22Rv1 (cell line): Measurements from ENCODE around the gene LRRC23.
A peak's percentile ranks its signal among the peaks of the same experiment; 100 is the strongest.

Experiments
- H3K27ac ChIP-seq: fragments of 450-650 bp; 2 replicates; pipeline ENCODE4 v1.5.1; 2017
- ZFX ChIP-seq: fragments of 450-650 bp; IDR thresholded peaks from 2 replicates; pipeline ENCODE4 v1.6.1; 2017; ENCODE audit warnings: antibody characterized with exemption, borderline replicate concordance
- TF ChIP-seq, protein P1 (sequence below): fragments of 450-650 bp; IDR thresholded peaks from 2 replicates; pipeline ENCODE4 v1.5.1; 2017; ENCODE audit warnings: mild to moderate bottlenecking

Gene LRRC23

DNA sequence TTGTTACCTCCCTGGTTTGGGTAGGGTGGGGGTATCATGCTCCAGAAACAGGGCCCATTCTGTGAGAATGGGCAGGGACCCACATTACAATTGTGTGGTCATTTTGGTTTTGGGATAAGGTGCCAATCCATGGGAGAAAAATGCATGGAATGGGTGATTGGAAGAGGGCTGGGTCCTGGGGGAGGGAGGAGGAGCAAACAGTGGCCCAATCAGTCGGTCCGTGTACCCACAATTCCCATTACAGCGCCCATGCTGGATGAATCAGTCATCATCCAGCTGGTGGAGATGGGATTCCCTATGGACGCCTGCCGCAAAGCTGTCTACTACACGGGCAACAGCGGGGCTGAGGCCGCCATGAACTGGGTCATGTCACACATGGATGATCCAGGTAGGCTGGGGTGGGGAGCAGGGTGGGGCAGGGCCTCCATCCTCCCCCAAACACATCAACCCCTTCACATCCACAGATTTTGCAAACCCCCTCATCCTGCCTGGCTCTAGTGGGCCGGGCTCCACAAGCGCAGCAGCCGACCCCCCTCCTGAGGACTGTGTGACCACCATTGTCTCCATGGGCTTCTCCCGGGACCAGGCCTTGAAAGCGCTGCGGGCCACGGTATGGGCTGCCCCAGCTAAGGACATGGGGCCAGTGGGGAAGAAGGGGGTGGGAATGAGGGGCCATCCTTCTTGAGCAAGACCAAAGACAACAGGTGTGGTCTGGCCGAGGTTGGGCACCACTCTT lies 40.9 kb upstream of the LRRC23 start:
- no peak for TF ChIP-seq ZFX
- TF ChIP-seq, protein P1, sequence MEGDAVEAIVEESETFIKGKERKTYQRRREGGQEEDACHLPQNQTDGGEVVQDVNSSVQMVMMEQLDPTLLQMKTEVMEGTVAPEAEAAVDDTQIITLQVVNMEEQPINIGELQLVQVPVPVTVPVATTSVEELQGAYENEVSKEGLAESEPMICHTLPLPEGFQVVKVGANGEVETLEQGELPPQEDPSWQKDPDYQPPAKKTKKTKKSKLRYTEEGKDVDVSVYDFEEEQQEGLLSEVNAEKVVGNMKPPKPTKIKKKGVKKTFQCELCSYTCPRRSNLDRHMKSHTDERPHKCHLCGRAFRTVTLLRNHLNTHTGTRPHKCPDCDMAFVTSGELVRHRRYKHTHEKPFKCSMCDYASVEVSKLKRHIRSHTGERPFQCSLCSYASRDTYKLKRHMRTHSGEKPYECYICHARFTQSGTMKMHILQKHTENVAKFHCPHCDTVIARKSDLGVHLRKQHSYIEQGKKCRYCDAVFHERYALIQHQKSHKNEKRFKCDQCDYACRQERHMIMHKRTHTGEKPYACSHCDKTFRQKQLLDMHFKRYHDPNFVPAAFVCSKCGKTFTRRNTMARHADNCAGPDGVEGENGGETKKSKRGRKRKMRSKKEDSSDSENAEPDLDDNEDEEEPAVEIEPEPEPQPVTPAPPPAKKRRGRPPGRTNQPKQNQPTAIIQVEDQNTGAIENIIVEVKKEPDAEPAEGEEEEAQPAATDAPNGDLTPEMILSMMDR, result no peak
- H3K27ac ChIP-seq, result 0 out of 2 replicates have a peak overlapping the region, but pooled peaks have one; percentile 4

- 0 out of 2 replicates have a peak overlapping the region, but pooled peaks have one; percentile 99 for H3K27ac ChIP-seq
Measured at GRCh38 chr12:6865307-6865706, 39.3 kb upstream of the LRRC23 start.

GRCh38 chr12:6866163-6866919 lies 38.3 kb upstream of the LRRC23 start:
- peak overlapping the region; percentile 99 for H3K27ac ChIP-seq
- TF ChIP-seq, protein P1, result no peak
- no peak for TF ChIP-seq ZFX

DNA sequence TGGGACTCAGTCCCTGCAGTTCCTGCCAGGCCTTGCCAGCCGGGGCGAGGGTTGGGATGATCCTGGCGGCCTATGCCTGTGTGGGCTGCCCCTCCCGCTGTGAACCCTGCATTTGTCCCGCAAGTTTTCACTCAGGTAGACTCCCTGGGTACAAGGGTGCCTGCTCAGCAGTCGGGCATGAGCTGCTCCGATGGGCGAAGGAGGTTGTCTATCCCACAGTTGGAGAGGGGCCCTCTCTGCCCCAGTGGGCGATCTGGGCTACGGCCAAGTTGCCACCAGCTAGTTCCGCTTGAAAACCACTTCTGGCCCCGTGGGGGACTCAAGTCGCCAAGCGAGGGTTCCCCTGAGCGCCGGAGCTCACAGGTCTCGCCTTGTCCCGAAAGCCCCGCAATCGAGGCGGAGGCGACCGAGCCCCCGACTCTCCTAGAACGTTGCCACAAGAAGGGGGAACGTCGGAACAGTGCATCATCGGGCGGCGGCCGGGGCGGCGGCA lies 37.7 kb upstream of the LRRC23 start:
- no peak for TF ChIP-seq ZFX
- peak overlapping the region; percentile 99 for H3K27ac ChIP-seq

DNA sequence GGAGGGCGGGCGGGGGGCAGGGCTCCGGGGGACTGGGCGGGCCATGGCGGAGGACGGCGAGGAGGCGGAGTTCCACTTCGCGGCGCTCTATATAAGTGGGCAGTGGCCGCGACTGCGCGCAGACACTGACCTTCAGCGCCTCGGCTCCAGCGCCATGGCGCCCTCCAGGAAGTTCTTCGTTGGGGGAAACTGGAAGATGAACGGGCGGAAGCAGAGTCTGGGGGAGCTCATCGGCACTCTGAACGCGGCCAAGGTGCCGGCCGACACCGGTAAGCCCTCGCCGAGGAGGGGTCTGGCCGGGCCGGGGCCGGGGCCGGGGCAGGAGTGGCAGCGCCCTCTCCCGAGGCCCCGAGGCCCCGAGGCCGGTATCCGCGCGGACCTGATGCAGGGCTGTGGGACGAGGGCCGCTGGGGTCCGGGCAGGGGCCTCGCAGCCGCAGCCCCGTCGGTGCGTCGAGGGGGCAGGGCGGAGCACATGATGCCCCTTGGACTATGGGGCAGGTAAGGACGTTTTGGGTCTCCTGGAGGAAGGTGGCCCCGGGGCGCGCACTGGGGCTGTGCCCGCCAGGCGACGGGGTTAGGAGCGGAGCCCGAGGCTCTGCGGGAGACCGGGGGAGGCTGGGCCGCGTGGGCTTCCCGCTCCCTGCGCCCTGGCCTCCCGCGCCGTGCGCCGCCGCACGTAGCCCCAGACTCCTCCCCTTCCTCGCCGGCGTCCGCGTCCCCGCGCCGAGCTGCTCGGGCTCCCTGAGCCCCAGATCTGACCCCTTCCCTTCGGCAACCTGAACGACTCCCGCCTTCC lies 37.0 kb upstream of the LRRC23 start, which contains the start of gene TPI1:
TSS of gene TPI1 (plus strand) at position 119 of the 798 bp plus-strand sequence. CDS start at position 155, 36 bp downstream.
- H3K27ac ChIP-seq, result peak within 1 kb of the TSS; percentile 99
- no peak for TF ChIP-seq ZFX
- TF ChIP-seq, protein P1, result peak; percentile 19; the same call in 1 of the 2 replicates

GRCh38 chr12:6868211-6869048 lies 36.2 kb upstream of the LRRC23 start:
- H3K27ac ChIP-seq, result peak overlapping the region; percentile 99
- TF ChIP-seq, protein P1, result no peak
- TF ChIP-seq ZFX, result no peak

- H3K27ac ChIP-seq, result peak overlapping the region; percentile 99
- TF ChIP-seq, protein P1, result peak; percentile 98
- TF ChIP-seq ZFX, result no peak
Measured at GRCh38 chr12:6869049-6870021, 35.3 kb upstream of the LRRC23 start.

DNA sequence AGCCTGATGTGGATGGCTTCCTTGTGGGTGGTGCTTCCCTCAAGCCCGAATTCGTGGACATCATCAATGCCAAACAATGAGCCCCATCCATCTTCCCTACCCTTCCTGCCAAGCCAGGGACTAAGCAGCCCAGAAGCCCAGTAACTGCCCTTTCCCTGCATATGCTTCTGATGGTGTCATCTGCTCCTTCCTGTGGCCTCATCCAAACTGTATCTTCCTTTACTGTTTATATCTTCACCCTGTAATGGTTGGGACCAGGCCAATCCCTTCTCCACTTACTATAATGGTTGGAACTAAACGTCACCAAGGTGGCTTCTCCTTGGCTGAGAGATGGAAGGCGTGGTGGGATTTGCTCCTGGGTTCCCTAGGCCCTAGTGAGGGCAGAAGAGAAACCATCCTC lies 34.3 kb upstream of the LRRC23 start:
- H3K27ac ChIP-seq, result peak overlapping the region; percentile 99
